ENCODE data around the gene SLAMF1. TPM values are rescaled to one million over a fixed set of nuclear protein-coding genes. Genes with fewer than 3 reads are reported as not detected.
"Not testable (repeated sequence)": the region's sequence is repeated elsewhere in the genome, so short reads cannot be mapped to it uniquely, and the experiment has no call there.

SLAMF1 gene
- polyA plus RNA-seq, 3 donors = 0.10 to 0.13 (median 0.11) TPM

GRCh38 chr1:160665330-160666078 lies 18.7 kb upstream of the SLAMF1 start:
- DNase-seq (ENCODE audit: low read depth in 3 of 3, low spot score in 2 of 3) = no peak

- no peak for DNase-seq (ENCODE audit: low read depth in 3 of 3, low spot score in 2 of 3)
Observed at GRCh38 chr1:160664573-160665051, 17.8 kb upstream of the SLAMF1 start.

GRCh38 chr1:160662910-160663309 lies 16.1 kb upstream of the SLAMF1 start:
- DNase-seq (ENCODE audit: low read depth in 3 of 3, low spot score in 2 of 3) = no peak

- DNase-seq (ENCODE audit: low read depth in 3 of 3, low spot score in 2 of 3) = no peak
Observed at GRCh38 chr1:160659566-160659965, 12.7 kb upstream of the SLAMF1 start.

GRCh38 chr1:160658814-160659193 lies 12.0 kb upstream of the SLAMF1 start:
- no peak for DNase-seq (ENCODE audit: low read depth in 3 of 3, low spot score in 2 of 3)

- no peak for DNase-seq (ENCODE audit: low read depth in 3 of 3, low spot score in 2 of 3)
Observed at GRCh38 chr1:160658162-160658813, 11.4 kb upstream of the SLAMF1 start.

- DNase-seq (ENCODE audit: low read depth in 3 of 3, low spot score in 2 of 3) = no peak
Observed at GRCh38 chr1:160657250-160657781, 10.5 kb upstream of the SLAMF1 start.

GRCh38 chr1:160656737-160657136 lies 9.9 kb upstream of the SLAMF1 start:
- no peak for DNase-seq (ENCODE audit: low read depth in 3 of 3, low spot score in 2 of 3)

GRCh38 chr1:160653620-160654016 lies 6.8 kb upstream of the SLAMF1 start:
- DNase-seq (ENCODE audit: low read depth in 3 of 3, low spot score in 2 of 3) = no peak

GRCh38 chr1:160652924-160653619 lies 6.2 kb upstream of the SLAMF1 start:
- no peak for DNase-seq (ENCODE audit: low read depth in 3 of 3, low spot score in 2 of 3)

GRCh38 chr1:160652065-160652641 lies 5.3 kb upstream of the SLAMF1 start:
- not testable (repeated sequence) for DNase-seq (ENCODE audit: low read depth in 3 of 3, low spot score in 2 of 3)

- DNase-seq (ENCODE audit: low read depth in 3 of 3, low spot score in 2 of 3) = no peak
Observed at GRCh38 chr1:160651433-160652064, 4.7 kb upstream of the SLAMF1 start.

GRCh38 chr1:160647329-160647720 lies 481 bp upstream of the SLAMF1 start:
- DNase-seq (ENCODE audit: low read depth in 3 of 3, low spot score in 2 of 3) = no peak

- DNase-seq (ENCODE audit: low read depth in 3 of 3, low spot score in 2 of 3) = no peak
Observed at GRCh38 chr1:160646180-160646579, 664 bp downstream of the SLAMF1 start.

- no peak for DNase-seq (ENCODE audit: low read depth in 3 of 3, low spot score in 2 of 3)
Observed at GRCh38 chr1:160645386-160646130, 1.3 kb downstream of the SLAMF1 start.

GRCh38 chr1:160644399-160644798 lies 2.4 kb downstream of the SLAMF1 start:
- DNase-seq (ENCODE audit: low read depth in 3 of 3, low spot score in 2 of 3) = no peak

GRCh38 chr1:160643138-160643537 lies 3.7 kb downstream of the SLAMF1 start:
- no peak for DNase-seq (ENCODE audit: low read depth in 3 of 3, low spot score in 2 of 3)

- no peak for DNase-seq (ENCODE audit: low read depth in 3 of 3, low spot score in 2 of 3)
Observed at GRCh38 chr1:160642281-160642644, 4.6 kb downstream of the SLAMF1 start.

- DNase-seq (ENCODE audit: low read depth in 3 of 3, low spot score in 2 of 3) = no peak
Observed at GRCh38 chr1:160641323-160642280, 5.2 kb downstream of the SLAMF1 start.
